CD4-positive, alpha-beta T cell treated with Interleukin-1 beta for 1 hour (primary cell): ENCODE data around the gene FABP1.

Experiments used
- DNase-seq, 2 donors: peaks; one replicate each; pipeline ENCODE4 v3.0.0-alpha.2; 2020 to 2022

The FABP1 gene

GRCh38 chr2:88136817-88137216 is 9.0 kb upstream of the FABP1 start:
- DNase-seq, result no peak

GRCh38 chr2:88133875-88134274 is 6.0 kb upstream of the FABP1 start:
- no peak for DNase-seq

- DNase-seq, result no peak
Measured at GRCh38 chr2:88131999-88132368, 4.1 kb upstream of the FABP1 start.

GRCh38 chr2:88131201-88131998 is 3.5 kb upstream of the FABP1 start:
- DNase-seq, result no peak

- no peak for DNase-seq
Measured at GRCh38 chr2:88129313-88129959, 1.6 kb upstream of the FABP1 start.

GRCh38 chr2:88128654-88129312 is 921 bp upstream of the FABP1 start:
- no peak for DNase-seq

GRCh38 chr2:88127638-88127887 is 299 bp downstream of the FABP1 start:
- no peak for DNase-seq

- DNase-seq, result no peak
Measured at GRCh38 chr2:88126772-88127637, 857 bp downstream of the FABP1 start.

GRCh38 chr2:88125924-88126771 is 1.7 kb downstream of the FABP1 start:
- no peak for DNase-seq

- DNase-seq, result no peak
Measured at GRCh38 chr2:88125344-88125923, 2.4 kb downstream of the FABP1 start.

- no peak for DNase-seq
Measured at GRCh38 chr2:88123975-88124917, 3.6 kb downstream of the FABP1 start.

GRCh38 chr2:88123164-88123974 is 4.5 kb downstream of the FABP1 start:
- no peak for DNase-seq

- DNase-seq, result no peak
Measured at GRCh38 chr2:88122141-88122884, 5.5 kb downstream of the FABP1 start.

GRCh38 chr2:88121678-88122077 is 6.2 kb downstream of the FABP1 start:
- no peak for DNase-seq

GRCh38 chr2:88117973-88118372 is 9.9 kb downstream of the FABP1 start:
- DNase-seq, result no peak

GRCh38 chr2:88116669-88117432 is 11.0 kb downstream of the FABP1 start:
- DNase-seq, result no peak

GRCh38 chr2:88115825-88116518 is 11.9 kb downstream of the FABP1 start:
- DNase-seq, result no peak

GRCh38 chr2:88114889-88115288 is 13.0 kb downstream of the FABP1 start:
- DNase-seq, result no peak
